PC-9 (cell line): ENCODE measurements around the gene ACER3. TPM values are rescaled to one million over a fixed set of nuclear protein-coding genes. Genes with fewer than 3 reads are reported as not detected.

Experiments
- BruUV-seq: library from RNA; stranded (reverse); fragments of 400-500 nt; replicated peaks from 2 replicates; lab custom pipeline; 2021; lab: Mats Ljungman, UMichigan
- CTCF ChIA-PET: fragments of 300-600 bp; sonication (Branson Sonifier 250); formaldehyde crosslinking; loops from one replicate; lab custom pipeline; 2022; ENCODE audit warnings: antibody characterized with exemption; lab: Charles Lee
- POLR2A ChIA-PET: fragments of 300-600 bp; sonication (Branson Sonifier 250); formaldehyde crosslinking; loops from one replicate; lab custom pipeline; 2022; ENCODE audit warnings: antibody characterized with exemption; ENCODE audit not compliant: unreplicated experiment; lab: Charles Lee
- DNase-seq, 2 experiments: peaks; one replicate each; pipeline versions ENCODE4 v3.0.0 to v3.0.0-alpha.2; 2015 to 2022; ENCODE audit warnings: mixed read lengths in 1 of 2
- H2AFZ ChIP-seq: fragments of 200-600 bp; sonication (generic); 2 replicates; pipeline ENCODE4 v1.8.1; 2017; ENCODE audit warnings: antibody characterized with exemption
- H3F3A ChIP-seq: fragments of 200-600 bp; sonication (generic); 2 replicates; pipeline ENCODE4 v1.8.1; 2017; ENCODE audit warnings: antibody characterized with exemption, mild to moderate bottlenecking, low read depth; ENCODE audit not compliant: insufficient read depth
- H3K27ac ChIP-seq: fragments of 200-600 bp; sonication (generic); 2 replicates; pipeline ENCODE4 v1.6.1; 2016; ENCODE audit warnings: mixed run types
- H3K27me3 ChIP-seq: fragments of 200-600 bp; sonication (generic); 2 replicates; pipeline ENCODE4 v1.6.1; 2016; ENCODE audit warnings: low read depth, mixed run types; ENCODE audit not compliant: insufficient read depth
- H3K36me3 ChIP-seq: fragments of 200-600 bp; sonication (generic); 2 replicates; pipeline ENCODE4 v1.6.1; 2016; ENCODE audit warnings: low read depth, mixed run types
- H3K4me1 ChIP-seq: fragments of 200-600 bp; sonication (generic); replicated peaks from 2 replicates; pipeline ENCODE4 v1.6.1; 2016; ENCODE audit warnings: mixed run types; ENCODE audit not compliant: insufficient read depth
- H3K4me2 ChIP-seq: fragments of 200-600 bp; sonication (generic); 2 replicates; pipeline ENCODE4 v1.6.1; 2017; ENCODE audit warnings: mixed run types
- H3K4me3 ChIP-seq: fragments of 200-600 bp; sonication (generic); 2 replicates; pipeline ENCODE4 v1.6.1; 2016; ENCODE audit warnings: mixed run types
- H3K79me2 ChIP-seq: fragments of 200-600 bp; sonication (generic); 2 replicates; pipeline ENCODE4 v1.6.1; 2017; ENCODE audit warnings: low read depth, mixed run types
- H3K9me2 ChIP-seq: fragments of 200-600 bp; sonication (generic); 2 replicates; pipeline ENCODE4 v1.8.1; 2017; ENCODE audit warnings: mild to moderate bottlenecking; ENCODE audit not compliant: insufficient read depth
- H3K9me3 ChIP-seq: fragments of 200-600 bp; sonication (generic); 2 replicates; pipeline ENCODE4 v1.8.1; 2016; ENCODE audit warnings: low read depth; ENCODE audit not compliant: insufficient read depth
- H4K20me1 ChIP-seq: fragments of 200-600 bp; sonication (generic); 2 replicates; pipeline ENCODE4 v1.8.1; 2017; ENCODE audit not compliant: insufficient read depth
- CTCF ChIP-seq: fragments of 200-600 bp; sonication (generic); conservative IDR thresholded peaks from 2 replicates; pipeline ENCODE4 v1.6.1; 2017; ENCODE audit warnings: mixed run types, antibody characterized with exemption, mild to moderate bottlenecking, moderate library complexity
- EZH2 ChIP-seq: fragments of 200-600 bp; sonication (generic); IDR thresholded peaks from 2 replicates; pipeline ENCODE4 v1.8.0; 2017; ENCODE audit warnings: antibody characterized with exemption, low read depth
- intact Hi-C: fragments of 100-400 bp; cut with micrococcal nuclease; formaldehyde crosslinking; loops from one replicate; pipeline ENCODE4 v1.10.0; 2022; ENCODE audit not compliant: unreplicated experiment
- total RNA-seq: library from RNA; stranded (reverse); gene quantifications from 2 replicates; pipeline ENCODE4 v1.2.3, GENCODE V29; 2021

ACER3 gene
- total RNA-seq, 1 experiment from 2014 or later: 21.3 TPM

GRCh38 chr11:77001613-77002012 lies 140.9 kb downstream of the ACER3 start:
- H2AFZ ChIP-seq: no peak overlapping the region
- TF ChIP-seq EZH2 (no peak), CTCF (no peak)
- H3K4me2 ChIP-seq: no peak overlapping the region
- no peak for DNase-seq
- no peaks in the 10 kb centered on the region for H3K9me3 ChIP-seq
- H3K27me3 ChIP-seq: no peaks in the 10 kb centered on the region
- no peaks in the 10 kb centered on the region for H4K20me1 ChIP-seq
- intact Hi-C loops: no loop called here
- H3K9me2 ChIP-seq: 0 out of 2 replicates have a peak, but pooled peaks cover 4% of the 10 kb centered on the region
- ChIA-PET POLR2A (no interaction called here), CTCF (no interaction called here)
- H3K36me3 ChIP-seq: 0 out of 2 replicates have a peak, but pooled peaks cover 4% of the 10 kb centered on the region
- peaks cover 10% of the 10 kb centered on the region; the same call in 1 of the 2 replicates for H3K4me1 ChIP-seq
- no peaks in the 10 kb centered on the region for H3F3A ChIP-seq
- BruUV-seq: no TSS peak
- no peak overlapping the region for H3K27ac ChIP-seq
- H3K4me3 ChIP-seq: no peak overlapping the region
- no peaks in the 10 kb centered on the region for H3K79me2 ChIP-seq

- H3K4me1 ChIP-seq: peaks cover 10% of the 10 kb centered on the region; the same call in 1 of the 2 replicates
- ChIA-PET CTCF (no interaction called here), POLR2A (no interaction called here)
- 0 out of 2 replicates have a peak, but pooled peaks cover 4% of the 10 kb centered on the region for H3K9me2 ChIP-seq
- H3K4me3 ChIP-seq: no peak overlapping the region
- no peak overlapping the region for H2AFZ ChIP-seq
- 0 out of 2 replicates have a peak, but pooled peaks cover 8% of the 10 kb centered on the region for H3K36me3 ChIP-seq
- H4K20me1 ChIP-seq: no peaks in the 10 kb centered on the region
- BruUV-seq: no TSS peak
- H3F3A ChIP-seq: no peaks in the 10 kb centered on the region
- H3K4me2 ChIP-seq: no peak overlapping the region
- TF ChIP-seq EZH2: no peak
- no peak for TF ChIP-seq CTCF
- intact Hi-C loops: no loop called here
- H3K9me3 ChIP-seq: no peaks in the 10 kb centered on the region
- no peak overlapping the region for H3K27ac ChIP-seq
- no peak for DNase-seq
- no peaks in the 10 kb centered on the region for H3K27me3 ChIP-seq
- H3K79me2 ChIP-seq: no peaks in the 10 kb centered on the region
These were observed 142.1 kb downstream of the ACER3 start for GRCh38 chr11:77002776-77003175.

- TF ChIP-seq CTCF (no peak), EZH2 (no peak)
- peak in 1 of 2 experiments; percentile 60 for DNase-seq
- Histone ChIP-seq H4K20me1 (no peaks in the 10 kb centered on the region), H3K9me3 (no peaks in the 10 kb centered on the region), H3K79me2 (no peaks in the 10 kb centered on the region), H3K27me3 (no peaks in the 10 kb centered on the region), H3K4me1 (peaks cover 10% of the 10 kb centered on the region; the same call in 1 of the 2 replicates), H2AFZ (no peak overlapping the region), H3F3A (no peaks in the 10 kb centered on the region), H3K36me3 (0 out of 2 replicates have a peak, but pooled peaks cover 8% of the 10 kb centered on the region), H3K4me2 (no peak overlapping the region), H3K4me3 (no peak overlapping the region), H3K9me2 (0 out of 2 replicates have a peak, but pooled peaks cover 4% of the 10 kb centered on the region), H3K27ac (0 out of 2 replicates have a peak overlapping the region, but pooled peaks have one; percentile 2)
- ChIA-PET CTCF (no interaction called here), POLR2A (no interaction called here)
- no TSS peak for BruUV-seq
- intact Hi-C loops: no loop called here
These were observed 143.2 kb downstream of the ACER3 start for GRCh38 chr11:77003963-77004362.
